Retinal pigment epithelial cell (primary cell): ENCODE results near the gene HSD11B2.

Experiments
- DNase-seq: peaks from one replicate; pipeline ENCODE4 v3.0.0-alpha.2; 2010; ENCODE audit warnings: low read depth
- H3K4me3 ChIP-seq: 2 replicates; pipeline ENCODE4 v1.5.1; 2011; ENCODE audit warnings: mild to moderate bottlenecking, low read length, control low read depth, moderate library complexity
- TF ChIP-seq, protein P1 (sequence below): conservative IDR thresholded peaks from 2 replicates; pipeline ENCODE4 v1.5.1; 2011; ENCODE audit warnings: low read depth, low read length, control low read depth, inconsistent platforms

Gene HSD11B2

DNA sequence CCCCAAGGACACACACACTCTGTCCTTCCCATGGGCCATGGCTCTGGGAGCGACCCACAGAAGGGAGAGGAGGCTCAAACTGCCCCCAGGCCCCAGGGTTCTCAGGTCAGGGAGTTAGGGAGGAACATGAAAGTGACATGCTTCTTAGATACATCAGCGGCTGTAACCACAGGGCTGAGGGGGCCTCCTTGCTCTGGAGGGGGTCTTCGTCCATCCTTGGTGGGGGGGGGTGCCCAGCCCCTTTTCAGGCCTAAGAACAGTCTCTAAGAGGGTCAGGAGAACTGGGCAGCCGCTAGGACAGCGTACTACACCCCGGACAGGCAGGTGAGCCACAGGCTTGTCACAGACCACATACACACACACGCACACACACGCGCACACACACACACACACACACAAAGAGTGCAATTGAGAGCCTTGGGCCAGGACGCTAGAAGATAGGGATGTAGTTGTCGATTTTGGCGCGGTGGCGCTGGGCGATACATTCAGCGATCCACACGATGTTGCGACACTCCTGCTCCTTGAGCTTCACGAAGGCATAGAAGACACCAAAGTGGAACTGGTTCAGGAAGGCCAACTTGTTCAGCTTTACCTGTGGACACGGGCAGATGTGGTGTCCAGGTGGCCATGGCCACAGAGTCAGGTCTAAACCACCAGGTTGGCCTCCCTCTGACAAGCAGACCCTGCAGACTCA is 7.3 kb downstream of the HSD11B2 start:
- TF ChIP-seq, protein P1, sequence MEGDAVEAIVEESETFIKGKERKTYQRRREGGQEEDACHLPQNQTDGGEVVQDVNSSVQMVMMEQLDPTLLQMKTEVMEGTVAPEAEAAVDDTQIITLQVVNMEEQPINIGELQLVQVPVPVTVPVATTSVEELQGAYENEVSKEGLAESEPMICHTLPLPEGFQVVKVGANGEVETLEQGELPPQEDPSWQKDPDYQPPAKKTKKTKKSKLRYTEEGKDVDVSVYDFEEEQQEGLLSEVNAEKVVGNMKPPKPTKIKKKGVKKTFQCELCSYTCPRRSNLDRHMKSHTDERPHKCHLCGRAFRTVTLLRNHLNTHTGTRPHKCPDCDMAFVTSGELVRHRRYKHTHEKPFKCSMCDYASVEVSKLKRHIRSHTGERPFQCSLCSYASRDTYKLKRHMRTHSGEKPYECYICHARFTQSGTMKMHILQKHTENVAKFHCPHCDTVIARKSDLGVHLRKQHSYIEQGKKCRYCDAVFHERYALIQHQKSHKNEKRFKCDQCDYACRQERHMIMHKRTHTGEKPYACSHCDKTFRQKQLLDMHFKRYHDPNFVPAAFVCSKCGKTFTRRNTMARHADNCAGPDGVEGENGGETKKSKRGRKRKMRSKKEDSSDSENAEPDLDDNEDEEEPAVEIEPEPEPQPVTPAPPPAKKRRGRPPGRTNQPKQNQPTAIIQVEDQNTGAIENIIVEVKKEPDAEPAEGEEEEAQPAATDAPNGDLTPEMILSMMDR: no peak
- H3K4me3 ChIP-seq: no peak overlapping the region
- DNase-seq: no peak

DNA sequence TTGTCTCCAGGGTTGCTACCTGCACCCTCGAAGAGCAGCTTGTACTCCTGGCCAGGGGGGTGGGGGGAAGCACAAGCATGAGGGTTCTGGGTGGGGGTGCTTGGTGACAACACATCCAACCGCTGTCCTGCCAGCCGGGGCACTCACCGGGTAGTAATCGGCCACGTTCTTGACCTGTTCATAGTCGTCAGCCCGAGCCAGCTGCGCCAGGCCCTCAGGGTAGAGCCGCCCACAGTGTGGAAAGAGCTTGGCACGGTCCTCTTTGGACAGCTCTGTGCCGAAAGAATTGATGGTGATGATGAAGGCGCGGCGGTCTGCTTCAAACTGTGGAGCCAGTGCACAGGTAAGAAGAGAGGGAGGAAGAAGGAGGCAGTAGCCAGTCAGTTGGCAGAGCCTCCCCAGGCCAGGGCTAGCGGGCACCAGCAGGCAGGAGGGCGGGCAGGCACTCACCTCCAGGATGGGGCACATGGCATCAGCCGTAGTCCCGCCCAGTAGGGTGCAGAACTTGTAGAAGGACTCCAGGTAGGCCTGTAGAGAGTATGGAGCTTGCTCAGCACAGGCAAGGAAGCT is 8.0 kb downstream of the HSD11B2 start:
- TF ChIP-seq, protein P1: no peak
- H3K4me3 ChIP-seq: no peak overlapping the region

DNA sequence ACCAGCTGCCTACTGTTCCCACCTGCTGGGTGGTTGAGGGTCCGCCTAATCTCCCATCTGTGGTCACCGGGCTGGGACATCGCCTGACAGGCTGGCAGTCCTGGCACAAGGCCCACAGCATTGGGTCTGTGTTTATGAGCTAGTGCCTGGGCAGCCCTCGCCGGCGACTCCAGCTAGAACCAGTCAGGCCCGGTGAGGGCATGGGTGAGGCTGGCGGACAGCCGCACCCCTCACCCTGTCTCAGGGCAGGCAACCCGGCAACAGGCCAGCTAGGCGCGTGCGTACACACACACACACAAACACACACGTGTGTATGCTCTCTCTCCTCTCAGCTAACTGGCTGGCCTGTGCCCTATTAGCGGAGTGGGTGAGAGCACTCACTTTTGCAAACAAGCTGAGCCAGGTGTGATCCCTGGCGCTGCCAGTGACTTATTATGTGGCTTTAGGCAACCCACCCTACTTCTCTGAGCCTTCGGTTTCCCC is 10.4 kb downstream of the HSD11B2 start:
- TF ChIP-seq, protein P1: no peak
- no peak overlapping the region for H3K4me3 ChIP-seq
- no peak for DNase-seq

More for the DNA sequence above, 8.0 kb downstream of the HSD11B2 start:
- DNase-seq: no peak

DNA sequence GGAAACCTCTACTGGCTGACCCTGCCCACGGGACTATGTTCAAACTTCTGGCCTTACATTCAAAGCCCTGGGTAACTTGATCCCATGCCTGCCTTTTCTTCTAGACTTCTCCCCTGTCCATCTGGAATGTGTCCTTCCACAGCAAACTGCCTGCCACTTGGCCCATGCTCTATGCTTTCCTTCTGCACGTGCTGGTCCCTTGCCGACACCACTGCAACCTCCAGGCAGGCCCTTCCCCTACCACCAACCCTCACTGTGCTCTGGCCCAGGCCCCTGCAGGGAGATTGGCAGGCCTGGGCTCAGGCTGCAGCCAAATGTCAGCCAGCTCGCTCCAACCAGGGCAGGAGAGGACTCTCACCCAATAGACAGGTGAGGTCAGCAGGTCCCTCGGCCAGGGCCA is 11.0 kb downstream of the HSD11B2 start:
- DNase-seq: no peak
- H3K4me3 ChIP-seq: no peak overlapping the region
- TF ChIP-seq, protein P1: no peak

DNA sequence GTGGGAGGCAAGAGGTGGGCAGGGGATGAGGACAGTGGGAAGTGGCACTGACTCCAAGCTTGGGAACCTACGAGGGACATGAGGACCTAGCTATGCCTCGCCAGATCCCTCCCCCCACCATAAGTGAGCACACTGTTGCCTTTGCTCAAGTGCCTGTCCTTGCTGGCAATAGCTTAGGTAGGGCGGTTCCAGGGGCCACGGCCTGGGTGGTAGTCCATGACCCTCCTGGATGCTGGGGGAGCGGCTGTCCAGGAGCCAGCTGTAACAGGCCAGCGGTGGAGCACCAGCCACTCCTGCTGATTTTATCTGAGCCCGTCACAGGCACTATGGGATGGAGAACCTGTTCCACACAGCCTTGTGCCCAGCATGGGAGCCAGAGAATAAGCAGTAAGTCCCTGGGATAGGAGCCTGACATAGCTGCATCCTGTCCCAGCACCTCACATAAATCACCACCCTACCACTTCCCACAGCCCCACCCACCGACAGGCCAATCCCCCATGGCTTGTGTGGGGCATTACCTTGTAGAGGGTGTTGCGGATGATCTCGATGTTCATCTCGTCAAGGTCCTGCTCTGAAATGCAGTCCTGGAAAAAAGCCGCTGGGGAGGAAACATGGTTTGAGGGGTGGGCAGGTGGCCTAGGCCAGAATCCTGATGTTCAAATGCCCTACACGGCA is 11.8 kb downstream of the HSD11B2 start:
- TF ChIP-seq, protein P1: no peak
- H3K4me3 ChIP-seq: no peak overlapping the region
- DNase-seq: no peak

DNA sequence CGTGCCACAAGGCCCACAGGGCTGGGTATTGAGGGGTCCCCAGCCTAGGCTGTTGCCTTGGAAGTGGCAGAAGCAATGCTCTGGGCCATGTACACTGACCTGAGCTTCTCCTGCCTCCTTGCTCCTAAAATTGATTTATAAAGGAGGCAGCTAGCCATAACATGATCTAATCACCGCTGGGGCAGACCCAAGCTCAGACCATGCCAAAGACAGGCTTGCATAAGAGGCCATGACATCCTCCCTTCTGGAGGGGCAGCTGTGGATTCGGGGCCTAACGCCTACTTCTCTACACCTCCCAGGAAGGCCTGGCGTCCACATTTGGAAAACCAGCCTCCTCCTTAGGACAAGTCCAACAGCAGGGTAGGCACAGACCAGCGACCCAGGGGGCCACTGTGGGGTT is 12.3 kb downstream of the HSD11B2 start:
- no peak overlapping the region for H3K4me3 ChIP-seq
- TF ChIP-seq, protein P1: no peak
- DNase-seq: no peak
